ENCODE results near the gene PTPRN2. TPM values are rescaled to one million over a fixed set of nuclear protein-coding genes. Genes with fewer than 3 reads are reported as not detected.

Gene PTPRN2
- total RNA-seq, 2 experiments from 2014 or later = 7.0 to 7.2 TPM

- Mint-ChIP-seq H3K36me3 (ENCODE audit: low read depth) (no peaks in the 10 kb centered on the region), H3K4me1 (ENCODE audit: low read depth) (peaks cover 8% of the 10 kb centered on the region), H3K9me3 (ENCODE audit: insufficient read depth) (no peaks in the 10 kb centered on the region), H3K27ac (no peak overlapping the region), H3K27me3 (ENCODE audit: low read depth) (no peaks in the 10 kb centered on the region), H3K4me3 (no peak overlapping the region)
- POLR2A ChIA-PET = no interaction called here
- CTCF ChIA-PET = no interaction called here
- no peak for DNase-seq
- no peak for ATAC-seq
These were observed 572.0 kb downstream of the PTPRN2 start for GRCh38 chr7:158015403-158016179.

GRCh38 chr7:158014976-158015375 lies 572.6 kb downstream of the PTPRN2 start:
- no peaks in the 10 kb centered on the region for H3K36me3 Mint-ChIP-seq (ENCODE audit: low read depth)
- DNase-seq (no peak), ATAC-seq (no peak)
- POLR2A ChIA-PET = no interaction called here
- CTCF ChIA-PET = no interaction called here
- no peaks in the 10 kb centered on the region for H3K27me3 Mint-ChIP-seq (ENCODE audit: low read depth)
- no peaks in the 10 kb centered on the region for H3K9me3 Mint-ChIP-seq (ENCODE audit: insufficient read depth)
- peaks cover 8% of the 10 kb centered on the region for H3K4me1 Mint-ChIP-seq (ENCODE audit: low read depth)
- no peak overlapping the region for H3K27ac Mint-ChIP-seq
- no peak overlapping the region for H3K4me3 Mint-ChIP-seq

- ChIA-PET POLR2A (no interaction called here), CTCF (no interaction called here)
- Mint-ChIP-seq H3K4me1 (ENCODE audit: low read depth) (peaks cover 8% of the 10 kb centered on the region), H3K4me3 (no peak overlapping the region), H3K9me3 (ENCODE audit: insufficient read depth) (no peaks in the 10 kb centered on the region), H3K36me3 (ENCODE audit: low read depth) (no peaks in the 10 kb centered on the region), H3K27ac (no peak overlapping the region), H3K27me3 (ENCODE audit: low read depth) (no peaks in the 10 kb centered on the region)
- ATAC-seq = no peak
- DNase-seq = no peak
These were observed 574.4 kb downstream of the PTPRN2 start for GRCh38 chr7:158013085-158013668.

GRCh38 chr7:158011941-158012340 lies 575.7 kb downstream of the PTPRN2 start:
- Mint-ChIP-seq H3K27me3 (ENCODE audit: low read depth) (no peaks in the 10 kb centered on the region), H3K4me1 (ENCODE audit: low read depth) (peaks cover 8% of the 10 kb centered on the region), H3K36me3 (ENCODE audit: low read depth) (no peaks in the 10 kb centered on the region), H3K9me3 (ENCODE audit: insufficient read depth) (no peaks in the 10 kb centered on the region), H3K27ac (no peak overlapping the region), H3K4me3 (no peak overlapping the region)
- ChIA-PET CTCF (no interaction called here), POLR2A (interaction anchor here (0.7 kb wide), 1 partner anchor 51 kb away, joined by 3 read pairs; no protein-coding TSS in a partner anchor)
- no peak for DNase-seq
- no peak for ATAC-seq

GRCh38 chr7:158010961-158011693 lies 576.5 kb downstream of the PTPRN2 start:
- CTCF ChIA-PET = no interaction called here
- H3K9me3 Mint-ChIP-seq (ENCODE audit: insufficient read depth) = no peaks in the 10 kb centered on the region
- H3K4me1 Mint-ChIP-seq (ENCODE audit: low read depth) = peaks cover 8% of the 10 kb centered on the region
- H3K27me3 Mint-ChIP-seq (ENCODE audit: low read depth) = no peaks in the 10 kb centered on the region
- no peak for ATAC-seq
- POLR2A ChIA-PET = interaction anchor here (0.7 kb wide), 1 partner anchor 52 kb away, joined by 3 read pairs; no protein-coding TSS in a partner anchor
- no peak overlapping the region for H3K4me3 Mint-ChIP-seq
- H3K27ac Mint-ChIP-seq = no peak overlapping the region
- no peak for DNase-seq
- no peaks in the 10 kb centered on the region for H3K36me3 Mint-ChIP-seq (ENCODE audit: low read depth)

GRCh38 chr7:158009886-158010285 lies 577.7 kb downstream of the PTPRN2 start:
- Mint-ChIP-seq H3K4me3 (no peak overlapping the region), H3K27me3 (ENCODE audit: low read depth) (no peaks in the 10 kb centered on the region), H3K9me3 (ENCODE audit: insufficient read depth) (no peaks in the 10 kb centered on the region), H3K27ac (no peak overlapping the region), H3K36me3 (ENCODE audit: low read depth) (no peaks in the 10 kb centered on the region), H3K4me1 (ENCODE audit: low read depth) (peaks cover 15% of the 10 kb centered on the region)
- ATAC-seq (no peak), DNase-seq (no peak)
- ChIA-PET CTCF (no interaction called here), POLR2A (no interaction called here)

GRCh38 chr7:158008267-158008666 lies 579.4 kb downstream of the PTPRN2 start:
- no peaks in the 10 kb centered on the region for H3K36me3 Mint-ChIP-seq (ENCODE audit: low read depth)
- no peak for DNase-seq
- H3K9me3 Mint-ChIP-seq (ENCODE audit: insufficient read depth) = no peaks in the 10 kb centered on the region
- POLR2A ChIA-PET = no interaction called here
- peaks cover 15% of the 10 kb centered on the region for H3K4me1 Mint-ChIP-seq (ENCODE audit: low read depth)
- no peaks in the 10 kb centered on the region for H3K27me3 Mint-ChIP-seq (ENCODE audit: low read depth)
- H3K4me3 Mint-ChIP-seq = no peak overlapping the region
- no peak for ATAC-seq
- H3K27ac Mint-ChIP-seq = no peak overlapping the region
- CTCF ChIA-PET = no interaction called here

GRCh38 chr7:158007697-158008257 lies 579.8 kb downstream of the PTPRN2 start:
- Mint-ChIP-seq H3K27me3 (ENCODE audit: low read depth) (no peaks in the 10 kb centered on the region), H3K36me3 (ENCODE audit: low read depth) (no peaks in the 10 kb centered on the region), H3K4me3 (no peak overlapping the region), H3K27ac (no peak overlapping the region), H3K4me1 (ENCODE audit: low read depth) (peaks cover 15% of the 10 kb centered on the region), H3K9me3 (ENCODE audit: insufficient read depth) (no peaks in the 10 kb centered on the region)
- DNase-seq = no peak
- no peak for ATAC-seq
- ChIA-PET POLR2A (no interaction called here), CTCF (no interaction called here)

GRCh38 chr7:158006841-158007696 lies 580.6 kb downstream of the PTPRN2 start:
- H3K4me1 Mint-ChIP-seq (ENCODE audit: low read depth) = peaks cover 15% of the 10 kb centered on the region
- H3K36me3 Mint-ChIP-seq (ENCODE audit: low read depth) = no peaks in the 10 kb centered on the region
- POLR2A ChIA-PET = no interaction called here
- no peaks in the 10 kb centered on the region for H3K27me3 Mint-ChIP-seq (ENCODE audit: low read depth)
- no peak overlapping the region for H3K4me3 Mint-ChIP-seq
- no peak for DNase-seq
- no peak overlapping the region for H3K27ac Mint-ChIP-seq
- ATAC-seq = no peak
- CTCF ChIA-PET = no interaction called here
- no peaks in the 10 kb centered on the region for H3K9me3 Mint-ChIP-seq (ENCODE audit: insufficient read depth)

GRCh38 chr7:158005531-158005930 lies 582.1 kb downstream of the PTPRN2 start:
- no peak for ATAC-seq
- Mint-ChIP-seq H3K27me3 (ENCODE audit: low read depth) (no peaks in the 10 kb centered on the region), H3K27ac (no peak overlapping the region), H3K36me3 (ENCODE audit: low read depth) (no peaks in the 10 kb centered on the region), H3K9me3 (ENCODE audit: insufficient read depth) (no peaks in the 10 kb centered on the region), H3K4me1 (ENCODE audit: low read depth) (peaks cover 7% of the 10 kb centered on the region), H3K4me3 (no peak overlapping the region)
- ChIA-PET POLR2A (no interaction called here), CTCF (no interaction called here)
- no peak for DNase-seq

GRCh38 chr7:158004123-158004490 lies 583.5 kb downstream of the PTPRN2 start:
- CTCF ChIA-PET = no interaction called here
- no peaks in the 10 kb centered on the region for H3K36me3 Mint-ChIP-seq (ENCODE audit: low read depth)
- ATAC-seq (no peak), DNase-seq (no peak)
- POLR2A ChIA-PET = interaction anchor here (0.5 kb wide), 1 partner anchor 497 kb away, joined by 3 read pairs; no protein-coding TSS in a partner anchor
- peaks cover 7% of the 10 kb centered on the region for H3K4me1 Mint-ChIP-seq (ENCODE audit: low read depth)
- H3K4me3 Mint-ChIP-seq = no peak overlapping the region
- H3K27ac Mint-ChIP-seq = no peak overlapping the region
- no peaks in the 10 kb centered on the region for H3K9me3 Mint-ChIP-seq (ENCODE audit: insufficient read depth)
- H3K27me3 Mint-ChIP-seq (ENCODE audit: low read depth) = no peaks in the 10 kb centered on the region

Data from activated CD8-positive, alpha-beta T cell treated with anti-CD3 and anti-CD28 coated beads, Interleukin-2, amount 10 ng/mL, durations not matched to agents 7 days and 5 days (primary cell).